ENCODE results near the gene ANKRD49. TPM values are rescaled to one million over a fixed set of nuclear protein-coding genes. Genes with fewer than 3 reads are reported as not detected.

Gene ANKRD49
- total RNA-seq, 4 donors from 2014 or later = 5.0 to 23.4 (median 18.2) TPM

- H3K27ac ChIP-seq = no peak overlapping the region
- no peak for DNase-seq (ENCODE audit: low spot score in 2 of 2)
- no peaks in the 10 kb centered on the region for H3K9me3 ChIP-seq
- H3K36me3 ChIP-seq = no peaks in the 10 kb centered on the region
- H3K27me3 ChIP-seq = no peaks in the 10 kb centered on the region
- peaks cover 4% of the 10 kb centered on the region for H3K4me1 ChIP-seq
- WGBS = 44% methylated on average over 4 of the region's 4 CpGs
- no peak for TF ChIP-seq POLR2AphosphoS5 (IDR thresholded peaks at IDR 0.05)
- no peak for TF ChIP-seq EP300 (IDR thresholded peaks at IDR 0.05)
- TF ChIP-seq CTCF (IDR thresholded peaks at IDR 0.05) = no peak
- TF ChIP-seq POLR2A (IDR thresholded peaks at IDR 0.05) = no peak
- no peak overlapping the region for H3K4me3 ChIP-seq
These were observed 24.5 kb downstream of the ANKRD49 start for GRCh38 chr11:94518300-94518699.

GRCh38 chr11:94519478-94520084 is 25.8 kb downstream of the ANKRD49 start:
- Histone ChIP-seq H3K27ac (no peak overlapping the region), H3K27me3 (no peaks in the 10 kb centered on the region), H3K36me3 (no peaks in the 10 kb centered on the region), H3K4me1 (peaks cover 4% of the 10 kb centered on the region), H3K9me3 (no peaks in the 10 kb centered on the region), H3K4me3 (no peak overlapping the region)
- WGBS = 8% methylated on average over 5 of the region's 5 CpGs
- peak; percentile 23 to 51 for TF ChIP-seq CTCF (IDR thresholded peaks at IDR 0.05)
- TF ChIP-seq POLR2AphosphoS5 (IDR thresholded peaks at IDR 0.05) = no peak
- no peak for DNase-seq (ENCODE audit: low spot score in 2 of 2)

GRCh38 chr11:94521684-94522083 is 27.9 kb downstream of the ANKRD49 start:
- no peak overlapping the region for H3K27ac ChIP-seq
- 66% methylated on average over 5 of the region's 5 CpGs for WGBS
- no peaks in the 10 kb centered on the region for H3K27me3 ChIP-seq
- no peak for DNase-seq (ENCODE audit: low spot score in 2 of 2)
- TF ChIP-seq CTCF (IDR thresholded peaks at IDR 0.05) (peak in 1 of 2 donors; percentile 7), POLR2A (IDR thresholded peaks at IDR 0.05) (no peak)
- no peaks in the 10 kb centered on the region for H3K9me3 ChIP-seq
- H3K4me1 ChIP-seq = peaks cover 14% of the 10 kb centered on the region
- no peak overlapping the region for H3K4me3 ChIP-seq
- no peaks in the 10 kb centered on the region for H3K36me3 ChIP-seq

GRCh38 chr11:94524341-94524740 is 30.6 kb downstream of the ANKRD49 start:
- DNase-seq (ENCODE audit: low spot score in 2 of 2) = no peak
- TF ChIP-seq CTCF (IDR thresholded peaks at IDR 0.05) (no peak), EP300 (IDR thresholded peaks at IDR 0.05) (no peak), POLR2A (IDR thresholded peaks at IDR 0.05) (no peak), POLR2AphosphoS5 (IDR thresholded peaks at IDR 0.05) (no peak)
- H3K4me1 ChIP-seq = peaks cover 14% of the 10 kb centered on the region
- H3K27me3 ChIP-seq = no peaks in the 10 kb centered on the region
- H3K27ac ChIP-seq = no peak overlapping the region
- H3K9me3 ChIP-seq = no peaks in the 10 kb centered on the region
- WGBS = 59% methylated on average over 1 of the region's 1 CpG
- no peaks in the 10 kb centered on the region for H3K36me3 ChIP-seq
- no peak overlapping the region for H3K4me3 ChIP-seq

GRCh38 chr11:94525546-94526324 is 32.0 kb downstream of the ANKRD49 start:
- Histone ChIP-seq H3K4me1 (peaks cover 11% of the 10 kb centered on the region), H3K27ac (no peak overlapping the region), H3K36me3 (no peaks in the 10 kb centered on the region), H3K27me3 (no peaks in the 10 kb centered on the region), H3K9me3 (no peaks in the 10 kb centered on the region), H3K4me3 (no peak overlapping the region)
- WGBS = 25% methylated on average over 5 of the region's 5 CpGs
- peak; percentile 74 to 80 for DNase-seq (ENCODE audit: low spot score in 2 of 2)
- no peak for TF ChIP-seq CTCF (IDR thresholded peaks at IDR 0.05)
